DMS153 treated with DMSO at 0.1 percent for 48 hours (cell line): ENCODE results near the gene ELOVL5.
"Not testable (repeated sequence)": the region's sequence is repeated elsewhere in the genome, so short reads cannot be mapped to it uniquely, and the experiment has no call there.

ENCODE experiments used
- DNase-seq: peaks from one replicate; lab custom pipeline; 2025; ENCODE audit not compliant: unreplicated experiment; lab: John Stamatoyannopoulos, UW

ELOVL5 gene

GRCh38 chr6:53330137-53330536 lies 18.6 kb downstream of the ELOVL5 start:
- DNase-seq, result no peak

- no peak for DNase-seq
Observed at GRCh38 chr6:53328375-53328774, 20.4 kb downstream of the ELOVL5 start.

GRCh38 chr6:53327017-53327395 lies 21.7 kb downstream of the ELOVL5 start:
- DNase-seq, result no peak

- DNase-seq, result no peak
Observed at GRCh38 chr6:53326372-53327016, 22.3 kb downstream of the ELOVL5 start.

GRCh38 chr6:53325785-53326184 lies 23.0 kb downstream of the ELOVL5 start:
- no peak for DNase-seq

- no peak for DNase-seq
Observed at GRCh38 chr6:53322188-53323029, 26.3 kb downstream of the ELOVL5 start.

GRCh38 chr6:53321701-53322100 lies 27.0 kb downstream of the ELOVL5 start:
- no peak for DNase-seq

- no peak for DNase-seq
Observed at GRCh38 chr6:53320964-53321363, 27.8 kb downstream of the ELOVL5 start.

- no peak for DNase-seq
Observed at GRCh38 chr6:53318429-53318828, 30.3 kb downstream of the ELOVL5 start.

GRCh38 chr6:53317861-53318260 lies 30.9 kb downstream of the ELOVL5 start:
- no peak for DNase-seq

- not testable (repeated sequence) for DNase-seq
Observed at GRCh38 chr6:53317299-53317698, 31.5 kb downstream of the ELOVL5 start.

- DNase-seq, result no peak
Observed at GRCh38 chr6:53316142-53316541, 32.6 kb downstream of the ELOVL5 start.

- DNase-seq, result no peak
Observed at GRCh38 chr6:53315086-53315724, 33.5 kb downstream of the ELOVL5 start.

- no peak for DNase-seq
Observed at GRCh38 chr6:53313784-53314400, 34.9 kb downstream of the ELOVL5 start.

- DNase-seq, result no peak
Observed at GRCh38 chr6:53312355-53312754, 36.4 kb downstream of the ELOVL5 start.

- DNase-seq, result no peak
Observed at GRCh38 chr6:53311586-53311935, 37.2 kb downstream of the ELOVL5 start.

GRCh38 chr6:53310771-53311585 lies 37.8 kb downstream of the ELOVL5 start:
- no peak for DNase-seq

- no peak for DNase-seq
Observed at GRCh38 chr6:53309901-53310300, 38.8 kb downstream of the ELOVL5 start.

GRCh38 chr6:53309059-53309900 lies 39.5 kb downstream of the ELOVL5 start:
- DNase-seq, result peak; percentile 17

GRCh38 chr6:53306819-53307347 lies 41.9 kb downstream of the ELOVL5 start:
- DNase-seq, result no peak
